ENCODE results near the gene OR51I2. TPM values are rescaled to one million over a fixed set of nuclear protein-coding genes. Genes with fewer than 3 reads are reported as not detected.

OR51I2 gene
- polyA plus RNA-seq, 2 of the 4 experiments (the other 2 are of a cell fraction) = not detected

GRCh38 chr11:5499671-5500070, 50.5 kb downstream of the OR51I2 start:
- no peak for FAIRE-seq
- CTCF ChIA-PET = interaction anchor here (1.2 kb wide), 1 partner anchor 10 kb away, joined by 3 read pairs; no protein-coding TSS in a partner anchor

DNA sequence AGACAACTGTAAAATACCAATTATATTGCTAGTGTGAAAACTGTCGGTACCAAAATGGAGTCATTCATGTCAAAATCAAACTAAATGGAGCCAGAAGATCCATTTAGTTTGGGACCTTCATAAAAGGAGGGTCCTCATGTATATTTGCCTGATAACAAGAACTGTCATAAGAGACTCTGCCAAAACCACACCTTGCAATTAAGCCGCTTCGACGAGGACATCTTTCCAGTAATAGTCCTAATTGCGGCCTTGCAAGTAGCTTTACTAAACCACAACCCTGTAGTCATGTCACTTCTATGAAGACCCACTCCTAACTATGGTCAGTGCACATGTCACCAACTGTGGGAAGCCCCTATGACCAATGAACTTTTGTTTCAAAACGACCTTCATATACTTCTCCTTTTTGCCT, 51.3 kb downstream of the OR51I2 start:
- CTCF ChIA-PET = interaction anchor here (1.3 kb wide), 1 partner anchor 16 kb away, joined by 3 read pairs; no protein-coding TSS in a partner anchor
- DNase-seq (ENCODE audit: low read depth in 1 of 2, low spot score in 1 of 2) (no peak), FAIRE-seq (no peak), ATAC-seq (no peak)
- H3K4me3 ChIP-seq = no peak overlapping the region
- POLR2A ChIA-PET = no interaction called here
- H3K4me1 ChIP-seq = no peaks in the 10 kb centered on the region
- H3K4me2 ChIP-seq = no peak overlapping the region
- WGBS (ENCODE audit: missing lambda C conversion rate) = 62% methylated on average over 6 of the region's 6 CpGs
- no peaks in the 10 kb centered on the region for H3K9me3 ChIP-seq
- no peak overlapping the region for H3K27ac ChIP-seq
- no peak for TF ChIP-seq BHLHE40 (IDR thresholded peaks at IDR 0.05; ENCODE audit: low read depth, low read length)
- no peak for TF ChIP-seq NR3C1 (IDR thresholded peaks at IDR 0.05)
- no peak for TF ChIP-seq ZSCAN20 (CRISPR knock-in tag; IDR thresholded peaks at IDR 0.05)

More at GRCh38 chr11:5499671-5500070, 50.5 kb downstream of the OR51I2 start:
- 10% methylated on average over 2 of the region's 2 CpGs for WGBS (ENCODE audit: missing lambda C conversion rate)
- POLR2A ChIA-PET = no interaction called here
- Histone ChIP-seq H3K4me3 (no peak overlapping the region), H3K27ac (no peak overlapping the region), H3K4me1 (no peaks in the 10 kb centered on the region), H3K4me2 (no peak overlapping the region), H3K9me3 (no peaks in the 10 kb centered on the region)
- DNase-seq (ENCODE audit: low read depth in 1 of 2, low spot score in 1 of 2) = no peak
- no peak for ATAC-seq
- TF ChIP-seq MAFK (IDR thresholded peaks at IDR 0.05; ENCODE audit: partially characterized antibody) = no peak
- no peak for TF ChIP-seq FOSL2 (IDR thresholded peaks at IDR 0.05)
- no peak for TF ChIP-seq FOSL2 (CRISPR knock-in tag; IDR thresholded peaks at IDR 0.05)
- TF ChIP-seq CHD4 (IDR thresholded peaks at IDR 0.05; ENCODE audit: borderline replicate concordance) = no peak

GRCh38 chr11:5504403-5504921, 55.3 kb downstream of the OR51I2 start:
- Histone ChIP-seq H3K9me3 (no peaks in the 10 kb centered on the region), H3K4me1 (no peaks in the 10 kb centered on the region), H3K4me3 (no peak overlapping the region), H3K27ac (no peak overlapping the region), H3K4me2 (no peak overlapping the region)
- POLR2A ChIA-PET = no interaction called here
- ATAC-seq (no peak), DNase-seq (ENCODE audit: low read depth in 1 of 2, low spot score in 1 of 2) (no peak), FAIRE-seq (no peak)
- TF ChIP-seq, protein P1, sequence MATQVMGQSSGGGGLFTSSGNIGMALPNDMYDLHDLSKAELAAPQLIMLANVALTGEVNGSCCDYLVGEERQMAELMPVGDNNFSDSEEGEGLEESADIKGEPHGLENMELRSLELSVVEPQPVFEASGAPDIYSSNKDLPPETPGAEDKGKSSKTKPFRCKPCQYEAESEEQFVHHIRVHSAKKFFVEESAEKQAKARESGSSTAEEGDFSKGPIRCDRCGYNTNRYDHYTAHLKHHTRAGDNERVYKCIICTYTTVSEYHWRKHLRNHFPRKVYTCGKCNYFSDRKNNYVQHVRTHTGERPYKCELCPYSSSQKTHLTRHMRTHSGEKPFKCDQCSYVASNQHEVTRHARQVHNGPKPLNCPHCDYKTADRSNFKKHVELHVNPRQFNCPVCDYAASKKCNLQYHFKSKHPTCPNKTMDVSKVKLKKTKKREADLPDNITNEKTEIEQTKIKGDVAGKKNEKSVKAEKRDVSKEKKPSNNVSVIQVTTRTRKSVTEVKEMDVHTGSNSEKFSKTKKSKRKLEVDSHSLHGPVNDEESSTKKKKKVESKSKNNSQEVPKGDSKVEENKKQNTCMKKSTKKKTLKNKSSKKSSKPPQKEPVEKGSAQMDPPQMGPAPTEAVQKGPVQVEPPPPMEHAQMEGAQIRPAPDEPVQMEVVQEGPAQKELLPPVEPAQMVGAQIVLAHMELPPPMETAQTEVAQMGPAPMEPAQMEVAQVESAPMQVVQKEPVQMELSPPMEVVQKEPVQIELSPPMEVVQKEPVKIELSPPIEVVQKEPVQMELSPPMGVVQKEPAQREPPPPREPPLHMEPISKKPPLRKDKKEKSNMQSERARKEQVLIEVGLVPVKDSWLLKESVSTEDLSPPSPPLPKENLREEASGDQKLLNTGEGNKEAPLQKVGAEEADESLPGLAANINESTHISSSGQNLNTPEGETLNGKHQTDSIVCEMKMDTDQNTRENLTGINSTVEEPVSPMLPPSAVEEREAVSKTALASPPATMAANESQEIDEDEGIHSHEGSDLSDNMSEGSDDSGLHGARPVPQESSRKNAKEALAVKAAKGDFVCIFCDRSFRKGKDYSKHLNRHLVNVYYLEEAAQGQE (IDR thresholded peaks at IDR 0.05) = no peak
- no peak for TF ChIP-seq TP53 (CRISPR knock-in tag; IDR thresholded peaks at IDR 0.05)
- TF ChIP-seq, protein P2, sequence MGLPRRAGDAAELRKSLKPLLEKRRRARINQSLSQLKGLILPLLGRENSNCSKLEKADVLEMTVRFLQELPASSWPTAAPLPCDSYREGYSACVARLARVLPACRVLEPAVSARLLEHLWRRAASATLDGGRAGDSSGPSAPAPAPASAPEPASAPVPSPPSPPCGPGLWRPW (IDR thresholded peaks at IDR 0.05) = no peak
- TF ChIP-seq MYC (IDR thresholded peaks at IDR 0.05; ENCODE audit: borderline replicate concordance, low read length) = no peak
- no peak for TF ChIP-seq HDAC2 (IDR thresholded peaks at IDR 0.05)
- TF ChIP-seq ATOH8 (CRISPR knock-in tag; IDR thresholded peaks at IDR 0.05; ENCODE audit: low read depth) = no peak
- TF ChIP-seq RCOR1 (IDR thresholded peaks at IDR 0.05; ENCODE audit: low read depth, low read length) = no peak
- no peak for TF ChIP-seq ESRRA (IDR thresholded peaks at IDR 0.05; ENCODE audit: borderline replicate concordance, low read length)
- no peak for TF ChIP-seq HOXA7 (CRISPR knock-in tag; IDR thresholded peaks at IDR 0.05)
- no peak for TF ChIP-seq NPAS2 (CRISPR knock-in tag; IDR thresholded peaks at IDR 0.05; ENCODE audit: borderline replicate concordance)
- no peak for TF ChIP-seq TFCP2L1 (CRISPR knock-in tag; IDR thresholded peaks at IDR 0.05)
- TF ChIP-seq FOSL2 (IDR thresholded peaks at IDR 0.05) = no peak
- TF ChIP-seq FOSL2 (CRISPR knock-in tag; IDR thresholded peaks at IDR 0.05) = no peak
- TF ChIP-seq FOSB (CRISPR knock-in tag; IDR thresholded peaks at IDR 0.05) = no peak
- no peak for TF ChIP-seq MAZ (IDR thresholded peaks at IDR 0.05; ENCODE audit: borderline replicate concordance, low read depth, low read length)
- TF ChIP-seq RAD21 (conservative IDR thresholded peaks at IDR 0.05 in 1 of 2, IDR thresholded peaks at IDR 0.05 in 1 of 2) = no peak
- no peak for TF ChIP-seq PBX3 (IDR thresholded peaks at IDR 0.05)
- no peak for TF ChIP-seq MAFK (IDR thresholded peaks at IDR 0.05; ENCODE audit: partially characterized antibody)
- TF ChIP-seq KDM1A (IDR thresholded peaks at IDR 0.05; ENCODE audit: low read depth) = no peak
- CTCF ChIA-PET = interaction anchor here (1.1 to 1.6 kb wide), 2 partner anchors 29 to 303 kb away, joined by 3 to 4 read pairs; no protein-coding TSS in a partner anchor
- WGBS (ENCODE audit: missing lambda C conversion rate) = 33% methylated on average over 2 of the region's 2 CpGs

Data from A549 (cell line).